GM19395 (cell line): ENCODE results near the gene GLB1L.
A peak's percentile ranks its signal among the peaks of the same experiment; 100 is the strongest.
"Not testable (repeated sequence)": the region's sequence is repeated elsewhere in the genome, so short reads cannot be mapped to it uniquely, and the experiment has no call there.

Source experiments
- ATAC-seq: cut with Tn5 transposase; IDR thresholded peaks from one replicate; pipeline ENCODE4 v1.9.1; 2021; ENCODE audit warnings: mild to moderate bottlenecking, moderate library complexity; ENCODE audit not compliant: unreplicated experiment

GLB1L gene

DNA sequence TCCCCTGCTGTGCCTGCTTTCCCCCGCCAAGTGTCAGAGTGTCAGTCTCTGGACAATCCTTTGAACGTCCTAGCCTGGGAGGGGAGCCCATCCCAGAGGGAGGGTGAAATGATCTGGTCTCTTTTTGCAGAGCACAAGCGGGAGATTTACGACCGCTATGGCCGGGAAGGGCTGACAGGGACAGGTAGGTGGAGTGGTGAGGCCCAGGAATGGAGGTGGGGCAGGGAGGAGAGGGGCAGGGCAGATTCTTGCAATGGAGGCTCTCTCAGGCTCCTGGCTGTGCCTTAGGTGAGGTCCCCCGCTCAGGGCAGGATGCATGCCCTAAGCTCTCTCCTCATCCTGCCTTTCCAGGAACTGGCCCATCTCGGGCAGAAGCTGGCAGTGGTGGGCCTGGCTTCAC is 36.3 kb upstream of the GLB1L start:
- no peak for ATAC-seq

DNA sequence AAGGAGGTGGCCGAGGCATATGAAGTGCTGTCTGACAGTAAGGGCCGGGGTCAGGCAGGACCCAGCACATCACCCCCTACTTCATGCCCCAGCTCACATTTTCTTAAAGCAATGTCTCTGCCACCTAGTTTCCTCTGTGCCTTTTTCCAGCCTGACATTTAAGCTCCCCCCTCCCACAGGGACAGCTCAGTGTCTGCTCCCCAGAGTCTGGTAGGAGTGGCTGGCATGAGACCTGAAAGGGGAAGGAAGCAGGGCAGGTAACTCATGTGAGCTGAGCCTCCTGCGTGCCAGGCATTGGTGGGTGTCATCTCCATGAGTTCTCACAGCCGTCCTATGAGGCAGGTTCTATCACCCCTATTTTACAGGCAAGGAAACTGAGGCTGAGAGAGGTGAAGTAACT is 35.4 kb upstream of the GLB1L start:
- ATAC-seq = no peak

DNA sequence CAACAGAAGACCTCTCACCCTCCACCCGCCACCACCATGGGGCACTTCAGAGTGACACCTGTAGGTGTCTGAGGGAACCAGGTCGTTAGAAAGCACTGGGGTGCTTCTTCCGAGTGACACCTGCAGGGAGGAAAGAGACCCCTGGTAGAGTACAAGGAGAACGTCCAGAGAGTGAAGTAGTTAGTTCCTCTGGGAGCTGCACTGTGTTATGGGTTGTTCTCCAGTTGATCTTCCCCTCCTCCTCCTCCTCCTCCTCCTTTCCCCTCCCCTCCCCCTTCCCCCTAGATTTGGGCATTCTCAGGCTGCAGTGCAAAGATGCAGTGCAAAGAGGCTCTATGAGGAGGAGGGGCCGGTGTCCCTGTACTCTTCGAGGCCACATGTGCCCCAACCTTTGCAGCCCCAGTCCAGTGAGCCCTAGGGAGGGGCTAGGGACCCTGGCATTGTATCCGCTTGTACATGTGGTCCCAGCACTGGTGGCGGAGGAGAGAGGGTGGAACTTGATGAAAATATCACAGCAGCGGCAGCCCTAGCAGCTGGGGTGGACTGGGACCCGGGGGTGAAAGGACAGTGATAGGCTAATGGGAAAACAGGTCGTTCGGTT is 34.8 kb upstream of the GLB1L start:
- no peak for ATAC-seq

DNA sequence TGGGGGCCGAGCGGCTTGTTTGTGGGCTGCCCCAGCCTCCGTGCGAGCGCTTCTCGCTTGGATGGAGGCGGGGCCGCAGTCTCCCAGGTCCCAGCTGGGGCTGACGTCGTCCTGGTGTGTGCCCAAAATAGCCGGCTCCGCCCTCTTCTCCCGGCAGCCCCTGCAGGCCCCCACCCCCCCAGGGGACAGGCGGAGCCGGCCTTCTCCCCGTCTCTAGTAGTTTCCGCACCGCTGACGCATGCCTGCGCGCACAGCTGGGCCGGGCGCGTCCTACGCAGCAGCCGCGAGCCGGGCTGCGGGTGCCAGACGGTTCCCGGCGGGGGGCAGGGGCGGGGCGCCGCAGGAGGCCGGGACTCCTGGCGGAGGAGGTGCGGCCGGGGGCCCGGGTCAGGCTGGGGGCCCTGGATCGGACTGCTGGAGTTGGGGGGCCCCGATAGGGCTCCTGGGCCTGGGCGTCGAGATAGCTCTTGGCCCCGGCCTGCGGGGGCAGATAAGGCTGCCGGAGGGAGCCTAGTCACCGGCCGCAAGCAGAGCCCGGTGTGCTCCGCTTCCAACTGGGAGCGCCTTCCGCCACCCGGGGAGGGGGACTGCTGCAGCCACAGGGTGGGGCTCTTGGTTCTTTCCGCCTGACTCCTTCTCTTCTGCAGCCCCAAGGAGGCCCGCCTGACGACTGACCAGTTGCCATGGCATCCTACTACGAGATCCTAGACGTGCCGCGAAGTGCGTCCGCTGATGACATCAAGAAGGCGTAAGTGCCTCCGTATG is 34.1 kb upstream of the GLB1L start, which contains the start of gene DNAJB2:
TSS of gene DNAJB2 (plus strand) at position 216 of the 765 bp plus-strand sequence. CDS start at position 684, 468 bp downstream.
- ATAC-seq = peak; percentile 83

DNA sequence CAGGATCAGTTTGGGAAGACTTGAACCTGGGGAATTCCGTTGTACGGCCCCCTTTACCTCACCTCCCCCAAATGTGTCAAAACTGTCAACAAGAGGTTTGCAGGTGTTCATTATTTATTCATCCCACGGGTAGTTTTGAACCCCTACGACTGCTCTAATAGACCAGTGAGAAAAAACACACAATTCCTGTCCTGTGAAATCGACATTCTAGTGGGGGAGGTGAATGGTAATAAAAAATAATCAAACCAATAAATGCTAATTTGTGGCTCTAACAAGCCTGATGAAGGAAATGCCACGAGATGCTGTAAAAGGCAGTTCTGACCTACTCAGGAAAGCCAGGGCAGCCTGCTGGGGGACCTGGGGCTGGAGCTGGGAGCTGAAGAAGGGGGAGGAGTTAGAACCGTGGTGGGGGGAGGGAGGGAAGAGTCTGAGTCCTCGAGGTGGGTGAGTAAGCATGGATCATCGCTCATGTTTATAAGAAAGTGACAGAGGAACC is 33.5 kb upstream of the GLB1L start:
- no peak for ATAC-seq

DNA sequence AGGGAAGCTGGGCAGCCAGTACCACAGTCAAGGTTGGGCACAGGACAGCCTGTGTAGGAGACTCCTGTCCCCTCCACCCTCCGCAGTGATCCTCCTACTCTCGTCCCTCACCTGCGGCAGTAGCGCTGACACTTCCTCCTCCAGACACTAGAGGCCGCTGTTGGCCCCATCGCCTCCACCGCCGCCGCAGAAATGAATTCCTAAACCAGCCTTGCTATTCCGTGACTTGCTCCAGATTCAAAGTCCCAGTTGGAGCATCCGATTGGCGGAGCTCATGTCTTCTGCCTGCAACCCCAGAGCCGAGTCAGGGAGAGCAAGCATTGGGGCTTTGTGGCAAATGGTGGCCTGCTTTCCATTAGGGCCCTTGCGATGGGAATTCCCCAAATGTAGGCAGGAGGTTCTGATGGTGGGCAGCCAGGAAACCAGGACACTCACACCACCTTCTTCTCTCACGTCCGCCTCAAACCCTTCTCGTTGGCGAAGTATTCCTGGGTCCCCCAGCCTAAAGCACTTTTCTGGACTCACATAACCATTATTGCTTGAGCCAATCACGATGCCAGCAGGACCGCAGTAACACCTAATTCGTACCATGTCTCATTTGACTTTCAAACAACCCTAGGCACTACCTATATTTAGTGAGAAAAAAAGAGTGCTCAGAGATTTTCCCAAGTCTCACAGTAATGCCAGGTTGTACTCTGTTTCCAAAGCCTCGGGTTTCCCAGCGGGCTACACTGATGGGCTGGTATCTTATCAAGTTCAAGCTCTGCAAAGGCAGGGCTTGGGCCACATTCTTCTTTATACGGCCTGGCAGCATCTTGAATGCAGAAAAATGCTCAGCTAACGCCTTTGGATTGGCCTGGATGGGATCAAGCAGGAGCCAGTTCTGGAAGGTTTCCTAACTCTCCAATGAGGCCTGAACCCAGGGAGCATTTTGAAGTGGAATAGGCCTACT is 32.7 kb upstream of the GLB1L start:
- peak; percentile 31 for ATAC-seq

DNA sequence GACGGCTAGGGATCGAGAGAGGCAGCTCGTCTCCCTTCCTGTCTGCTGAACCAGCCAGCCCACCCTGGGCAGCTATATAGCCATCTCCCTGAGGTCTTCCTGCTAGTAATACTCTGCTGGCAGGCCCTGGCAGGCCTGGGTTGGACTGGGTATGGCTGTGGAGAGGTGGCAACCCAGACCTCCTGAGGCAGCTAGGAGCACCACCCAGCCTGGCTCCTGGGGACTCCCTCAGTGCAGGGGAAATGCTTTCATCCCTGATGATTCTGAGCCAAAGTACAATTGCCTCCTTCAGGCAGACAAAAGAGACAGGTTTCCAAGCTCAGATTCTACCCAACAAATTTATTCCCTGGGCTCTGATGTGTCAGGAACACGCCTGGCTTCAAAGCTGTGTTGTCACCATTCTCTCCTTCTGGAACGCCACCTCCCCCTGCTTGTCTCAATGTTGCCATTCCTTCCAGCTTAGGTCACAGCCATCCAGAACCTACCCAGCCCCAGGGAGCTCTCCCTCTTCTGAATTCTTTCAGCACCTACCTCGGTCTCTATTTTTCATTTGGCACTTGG is 29.2 kb upstream of the GLB1L start:
- ATAC-seq = no peak

DNA sequence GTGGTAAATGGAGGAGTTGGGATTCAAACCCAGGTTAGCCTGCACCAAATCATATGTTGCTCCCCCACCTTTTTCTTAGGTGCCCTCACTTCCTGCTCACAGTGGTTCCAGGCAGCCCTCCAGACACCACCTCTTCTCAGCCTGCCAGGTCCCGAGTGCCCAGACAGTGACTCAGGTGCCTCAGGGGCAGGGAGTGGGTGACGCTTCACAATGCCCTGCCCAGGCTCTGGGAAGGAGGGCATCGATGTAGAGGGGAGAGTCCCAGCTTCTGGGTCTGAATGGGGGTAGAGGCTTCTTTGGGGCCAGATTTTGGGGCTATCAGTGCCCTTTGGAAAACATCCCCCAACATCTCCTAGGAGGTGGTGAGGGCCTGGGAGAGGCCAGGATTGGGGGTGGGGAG is 28.7 kb upstream of the GLB1L start:
- no peak for ATAC-seq

DNA sequence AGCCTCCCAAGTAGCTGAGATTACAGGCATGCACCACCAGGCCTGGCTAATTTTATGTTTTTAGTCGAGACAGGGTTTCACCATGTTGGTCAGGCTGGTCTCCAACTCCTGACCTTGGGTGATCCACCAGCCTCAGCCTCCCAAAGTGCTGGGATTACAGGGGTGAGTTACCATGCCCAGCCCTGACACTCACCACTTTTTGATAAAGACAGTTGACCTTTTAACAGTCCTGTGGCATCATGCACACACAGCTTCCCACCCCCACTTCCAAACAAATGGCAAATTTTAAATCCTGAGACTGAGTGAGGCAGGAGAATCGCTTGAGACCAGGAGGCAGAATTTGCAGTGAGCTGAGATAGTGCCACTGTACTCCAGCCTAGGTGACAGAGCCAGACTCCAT is 27.8 kb upstream of the GLB1L start:
- ATAC-seq = no peak

DNA sequence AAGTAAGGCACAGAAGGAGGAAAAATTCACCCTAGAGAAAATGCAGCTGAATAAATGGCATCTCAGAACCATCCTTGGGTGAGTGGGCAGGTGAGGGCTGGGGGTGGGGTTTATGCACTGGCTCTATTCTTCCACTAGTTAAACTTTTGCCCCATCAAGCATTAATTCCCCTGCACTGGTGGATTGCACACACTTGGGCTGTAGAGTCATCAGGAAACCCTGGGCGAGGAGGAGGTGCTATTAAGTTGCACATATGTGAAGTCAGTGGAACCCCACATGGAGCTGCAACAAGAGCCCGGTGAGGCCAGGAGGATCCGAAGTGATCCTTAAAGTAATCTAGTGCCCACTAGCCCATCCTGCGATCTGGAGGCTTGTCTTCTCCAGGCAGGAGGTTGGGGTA is 27.1 kb upstream of the GLB1L start:
- no peak for ATAC-seq

DNA sequence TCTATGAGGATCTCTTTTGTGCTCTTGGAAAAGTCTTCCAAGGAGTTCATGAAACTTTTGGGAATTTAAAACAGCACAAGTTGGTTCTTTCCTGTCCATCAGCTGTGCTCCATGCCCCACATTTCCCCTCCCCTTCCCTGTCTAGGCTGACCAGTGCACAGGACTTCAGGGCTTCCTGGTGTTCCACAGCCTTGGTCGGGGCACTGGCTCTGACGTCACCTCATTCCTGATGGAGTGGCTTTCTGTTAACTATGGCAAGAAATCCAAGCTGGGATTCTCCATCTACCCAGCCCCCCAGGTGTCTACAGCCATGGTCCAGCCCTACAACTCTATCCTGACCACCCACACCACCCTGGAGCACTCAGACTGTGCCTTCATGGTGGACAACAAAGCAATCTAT is 25.8 kb upstream of the GLB1L start:
- no peak for ATAC-seq

DNA sequence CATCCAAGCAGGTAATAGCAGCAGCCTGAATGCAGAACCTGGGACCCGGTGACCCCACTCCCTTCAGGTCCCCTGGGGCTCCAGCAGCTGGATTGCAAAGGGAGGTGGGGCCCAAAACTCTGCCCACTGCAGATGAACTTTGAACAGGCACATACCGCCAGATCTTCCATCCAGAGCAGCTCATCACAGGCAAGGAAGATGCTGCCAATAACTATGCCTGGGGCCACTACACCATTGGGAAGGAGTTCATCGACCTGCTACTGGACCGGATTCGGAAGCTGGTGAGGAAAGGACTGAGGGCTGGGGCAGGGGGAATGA is 24.8 kb upstream of the GLB1L start:
- ATAC-seq = no peak

DNA sequence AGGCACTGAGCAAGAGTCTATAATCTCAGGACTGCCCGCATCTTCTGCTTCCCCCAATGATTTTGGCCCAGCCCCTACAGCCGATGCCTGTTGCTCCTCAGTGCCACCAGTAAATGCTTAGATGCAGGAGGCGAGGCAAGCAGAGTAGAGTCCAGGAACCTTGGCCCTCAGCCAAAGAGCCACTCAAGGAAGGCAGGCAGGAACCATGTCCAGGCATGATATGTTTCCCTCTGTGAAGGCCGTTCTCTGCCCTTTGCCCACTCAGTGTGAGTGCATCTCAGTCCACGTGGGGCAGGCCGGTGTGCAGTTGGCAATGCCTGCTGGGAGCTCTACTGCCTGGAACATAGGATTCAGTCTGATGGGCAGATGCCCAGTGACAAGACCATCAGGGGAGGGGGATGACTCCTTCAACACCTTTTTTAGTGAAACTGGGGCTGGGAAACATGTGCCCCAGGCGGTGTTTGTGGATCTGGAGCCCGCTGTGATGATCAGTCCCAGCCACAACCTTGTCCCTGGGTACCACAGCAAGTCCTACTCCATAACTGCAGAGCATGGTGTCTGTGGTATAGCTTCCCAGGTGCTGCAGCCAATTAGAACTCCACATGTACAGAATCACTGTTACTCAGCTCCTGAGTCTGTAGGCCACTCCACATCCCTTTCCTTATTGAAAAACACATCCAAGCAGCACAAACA is 24.3 kb upstream of the GLB1L start:
- ATAC-seq = no peak

DNA sequence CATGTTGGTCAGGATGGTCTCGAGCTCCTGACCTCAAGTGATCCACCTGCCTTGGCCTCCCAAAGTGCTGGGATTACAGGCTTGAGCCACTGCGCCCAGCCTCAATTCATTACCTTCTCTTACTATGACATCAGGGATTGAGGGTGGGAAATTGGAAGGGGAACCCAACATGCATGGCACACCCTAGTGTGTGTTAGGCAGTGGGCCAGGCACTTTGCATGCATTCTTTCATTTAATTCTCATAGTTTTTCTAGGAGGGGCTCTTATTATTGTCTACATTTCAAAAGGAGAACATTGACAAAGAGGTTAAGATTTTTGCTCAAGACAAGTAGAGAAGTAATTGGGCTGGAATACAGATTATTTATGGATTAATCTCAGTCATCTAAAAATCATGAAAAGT is 23.1 kb upstream of the GLB1L start:
- no peak for ATAC-seq

DNA sequence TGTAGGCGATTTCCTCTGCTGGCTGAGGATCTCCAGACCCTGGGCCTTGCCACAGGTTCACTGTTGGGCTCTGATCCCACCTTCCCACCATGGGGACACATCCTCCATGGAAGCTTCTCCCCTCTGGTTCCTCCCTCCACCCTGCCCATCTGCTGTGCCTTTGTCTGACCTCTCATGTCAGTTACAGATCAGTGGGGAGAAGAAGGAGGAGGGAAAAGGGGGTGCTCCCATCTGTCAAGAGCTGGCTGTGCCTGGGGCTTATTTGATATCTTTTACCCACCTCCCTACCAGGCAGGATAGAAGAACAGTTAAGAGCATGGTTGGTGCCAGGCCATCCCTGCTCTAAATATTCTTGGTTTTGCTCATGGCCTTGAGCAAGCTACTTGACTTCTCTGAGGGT is 21.6 kb upstream of the GLB1L start:
- ATAC-seq = no peak

DNA sequence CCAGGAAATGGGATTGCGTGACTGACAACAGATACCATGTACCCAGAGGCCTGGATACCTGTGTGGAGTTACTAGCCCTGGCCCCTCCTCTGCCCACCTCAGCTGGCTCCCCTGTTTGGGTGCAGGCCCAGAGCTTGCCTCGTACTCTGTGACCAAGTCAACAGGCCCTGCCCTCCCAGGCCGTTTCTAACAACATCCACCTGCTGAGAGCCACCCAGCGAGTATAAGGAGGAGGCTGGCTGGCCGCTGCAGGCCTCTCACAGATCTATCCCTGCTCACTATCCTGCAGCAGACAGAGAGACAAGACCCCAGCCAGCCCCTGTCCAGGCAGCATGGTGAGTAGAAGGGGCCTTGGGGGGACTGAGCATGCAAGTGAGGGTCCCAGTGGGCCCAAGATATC is 21.0 kb upstream of the GLB1L start:
- no peak for ATAC-seq

DNA sequence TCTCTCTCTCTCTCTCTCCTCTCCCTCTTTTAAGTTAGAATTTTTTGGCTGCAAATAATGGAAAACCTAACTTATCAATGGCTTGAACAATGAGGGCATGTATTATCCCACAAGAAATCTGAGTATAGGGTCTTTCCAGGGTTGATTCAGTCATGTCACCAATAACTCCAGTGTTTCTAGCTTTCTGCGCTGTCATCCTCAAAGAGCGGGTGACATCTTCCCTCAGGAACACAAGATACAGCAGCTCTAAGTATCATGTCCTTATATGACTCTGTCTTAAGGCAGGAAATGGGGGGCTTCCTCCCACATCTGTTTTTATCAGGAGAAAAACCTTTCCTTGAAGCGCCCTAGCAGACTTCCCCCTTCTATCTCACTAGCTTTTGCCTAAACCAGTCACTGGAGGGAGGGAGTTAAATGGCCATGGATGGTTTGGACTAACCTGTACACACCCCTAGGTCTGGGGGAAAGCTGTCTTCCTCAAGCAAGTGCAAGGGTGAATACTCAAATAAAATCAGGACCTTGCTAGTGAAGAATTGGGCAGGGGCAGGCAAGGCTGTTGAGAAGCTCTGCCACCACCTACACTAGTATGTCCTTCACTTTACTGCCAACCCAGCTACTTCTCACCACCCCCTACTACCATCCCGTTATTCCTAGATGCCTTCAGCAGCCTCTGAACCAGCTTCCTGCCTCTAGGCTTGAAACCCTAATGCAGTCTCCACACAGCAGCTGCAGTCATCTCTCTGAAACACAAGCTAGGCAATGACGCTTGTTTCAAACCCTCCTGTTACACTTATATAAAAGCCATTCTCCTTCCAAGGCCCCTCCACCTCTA is 16.0 kb upstream of the GLB1L start:
- ATAC-seq = no peak

DNA sequence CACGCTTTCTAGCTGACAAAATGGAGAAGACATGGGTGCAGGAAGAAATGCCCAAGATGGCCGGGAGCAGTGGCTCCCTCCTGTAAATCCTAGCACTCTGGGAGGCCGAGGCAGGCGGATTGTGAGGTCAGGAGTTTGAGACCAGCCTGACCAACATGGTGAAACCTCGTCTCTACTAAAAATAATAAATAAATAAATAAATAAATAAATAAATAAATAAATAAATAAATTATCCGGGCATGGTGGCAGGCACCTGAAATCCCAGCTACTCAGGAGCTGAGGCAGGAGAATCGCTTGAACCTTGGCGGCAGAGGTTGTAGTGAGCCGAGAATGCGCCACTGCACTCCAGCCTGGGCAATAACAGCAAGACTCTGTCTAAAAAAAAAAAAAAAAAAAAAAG is 13.7 kb upstream of the GLB1L start:
- not testable (repeated sequence) for ATAC-seq

DNA sequence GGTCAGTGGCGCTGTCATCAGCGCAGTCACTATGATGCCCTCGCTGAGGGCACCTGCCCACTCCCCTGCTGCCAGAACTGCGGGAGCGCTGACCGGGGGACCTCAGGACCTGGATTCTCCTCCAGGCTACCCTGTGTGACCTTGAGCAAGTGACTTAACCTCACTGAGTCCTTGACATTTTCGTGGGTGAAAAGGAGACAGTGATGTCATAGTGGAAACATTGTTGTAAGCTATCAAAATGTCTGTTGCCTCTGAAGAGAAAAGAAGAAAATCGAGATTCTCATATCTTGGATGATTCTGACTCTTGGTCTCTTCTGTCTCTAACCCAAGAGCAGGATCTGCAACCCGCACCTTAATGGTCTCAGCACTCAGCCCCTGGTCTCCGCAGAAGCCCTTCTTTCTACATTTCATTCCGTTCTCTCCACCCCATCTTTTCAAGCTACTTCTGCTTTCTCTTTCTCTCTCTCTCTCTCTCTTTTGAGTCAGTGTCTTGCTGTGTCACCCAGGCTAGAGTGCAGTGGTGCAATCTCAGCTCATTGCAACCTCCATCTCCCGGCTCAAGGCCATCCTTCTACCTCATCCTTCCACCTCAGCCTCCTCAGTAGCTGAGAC is 9.5 kb upstream of the GLB1L start:
- ATAC-seq = peak; percentile 35
